Measurements from ENCODE around the gene CNEP1R1. TPM values are rescaled to one million over a fixed set of nuclear protein-coding genes. Genes with fewer than 3 reads are reported as not detected.

Gene CNEP1R1
- total RNA-seq, 1 experiment from 2014 or later: 12.2 TPM

DNA sequence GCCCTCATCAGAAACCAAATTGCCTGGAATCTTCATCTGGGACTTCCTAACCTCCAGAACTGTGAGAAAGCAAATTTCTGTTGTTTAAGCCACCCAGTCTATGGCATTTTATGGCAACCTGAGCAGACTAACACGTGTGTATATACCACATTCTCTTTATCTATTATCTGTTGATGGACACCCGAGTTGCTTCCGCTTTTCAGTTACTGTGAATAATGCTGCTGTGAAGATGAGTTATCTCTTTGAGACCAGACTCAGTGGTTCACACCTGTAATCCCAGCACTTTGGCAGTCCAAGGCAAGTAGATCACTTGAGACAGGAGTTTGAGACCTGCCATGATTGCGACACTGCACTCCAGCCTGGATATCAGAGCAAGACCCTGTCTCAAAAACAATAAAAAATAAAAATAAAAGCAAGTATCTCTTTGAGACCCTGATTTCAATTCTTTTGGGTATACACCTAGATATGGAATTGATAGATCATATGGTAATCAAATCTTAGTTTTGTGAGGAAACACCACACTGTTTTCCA is 27.2 kb upstream of the CNEP1R1 start:
- Histone ChIP-seq H3K36me3 (ENCODE audit: low read depth) (no peaks in the 10 kb centered on the region), H3K27ac (no peak overlapping the region), H4K20me1 (ENCODE audit: insufficient read depth) (no peaks in the 10 kb centered on the region), H3K4me2 (no peak overlapping the region), H3K27me3 (ENCODE audit: insufficient read depth, low read depth) (peaks cover 44% of the 10 kb centered on the region), H3K9me3 (ENCODE audit: insufficient read depth, low read depth) (no peaks in the 10 kb centered on the region), H2AFZ (no peak overlapping the region), H3F3A (ENCODE audit: insufficient read depth, low read depth) (no peaks in the 10 kb centered on the region), H3K9me2 (ENCODE audit: insufficient read depth) (no peaks in the 10 kb centered on the region), H3K79me2 (ENCODE audit: low read depth) (no peaks in the 10 kb centered on the region), H3K4me1 (replicated peaks; ENCODE audit: insufficient read depth) (no peaks in the 10 kb centered on the region), H3K4me3 (no peak overlapping the region)
- ChIA-PET CTCF (no interaction called here), POLR2A (ENCODE audit: unreplicated experiment) (no interaction called here)
- no peak for DNase-seq
- BruUV-seq (replicated peaks): no TSS peak
- TF ChIP-seq EZH2 (IDR thresholded peaks at IDR 0.05; ENCODE audit: low read depth): no peak
- TF ChIP-seq, protein P1, sequence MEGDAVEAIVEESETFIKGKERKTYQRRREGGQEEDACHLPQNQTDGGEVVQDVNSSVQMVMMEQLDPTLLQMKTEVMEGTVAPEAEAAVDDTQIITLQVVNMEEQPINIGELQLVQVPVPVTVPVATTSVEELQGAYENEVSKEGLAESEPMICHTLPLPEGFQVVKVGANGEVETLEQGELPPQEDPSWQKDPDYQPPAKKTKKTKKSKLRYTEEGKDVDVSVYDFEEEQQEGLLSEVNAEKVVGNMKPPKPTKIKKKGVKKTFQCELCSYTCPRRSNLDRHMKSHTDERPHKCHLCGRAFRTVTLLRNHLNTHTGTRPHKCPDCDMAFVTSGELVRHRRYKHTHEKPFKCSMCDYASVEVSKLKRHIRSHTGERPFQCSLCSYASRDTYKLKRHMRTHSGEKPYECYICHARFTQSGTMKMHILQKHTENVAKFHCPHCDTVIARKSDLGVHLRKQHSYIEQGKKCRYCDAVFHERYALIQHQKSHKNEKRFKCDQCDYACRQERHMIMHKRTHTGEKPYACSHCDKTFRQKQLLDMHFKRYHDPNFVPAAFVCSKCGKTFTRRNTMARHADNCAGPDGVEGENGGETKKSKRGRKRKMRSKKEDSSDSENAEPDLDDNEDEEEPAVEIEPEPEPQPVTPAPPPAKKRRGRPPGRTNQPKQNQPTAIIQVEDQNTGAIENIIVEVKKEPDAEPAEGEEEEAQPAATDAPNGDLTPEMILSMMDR (conservative IDR thresholded peaks at IDR 0.05): no peak
- intact Hi-C loops (cut with micrococcal nuclease; ENCODE audit: unreplicated experiment): no loop called here

- ChIA-PET POLR2A (ENCODE audit: unreplicated experiment) (no interaction called here), CTCF (no interaction called here)
- Histone ChIP-seq H3K9me2 (ENCODE audit: insufficient read depth) (no peaks in the 10 kb centered on the region), H3K27ac (no peak overlapping the region), H3K36me3 (ENCODE audit: low read depth) (no peaks in the 10 kb centered on the region), H3K4me2 (no peak overlapping the region), H3K9me3 (ENCODE audit: insufficient read depth, low read depth) (no peaks in the 10 kb centered on the region), H3K27me3 (ENCODE audit: insufficient read depth, low read depth) (peaks cover 35% of the 10 kb centered on the region), H3K4me3 (no peak overlapping the region), H4K20me1 (ENCODE audit: insufficient read depth) (no peaks in the 10 kb centered on the region), H3K79me2 (ENCODE audit: low read depth) (no peaks in the 10 kb centered on the region), H2AFZ (no peak overlapping the region), H3F3A (ENCODE audit: insufficient read depth, low read depth) (no peaks in the 10 kb centered on the region), H3K4me1 (replicated peaks; ENCODE audit: insufficient read depth) (no peaks in the 10 kb centered on the region)
- no peak for TF ChIP-seq EZH2 (IDR thresholded peaks at IDR 0.05; ENCODE audit: low read depth)
- TF ChIP-seq, protein P1 (conservative IDR thresholded peaks at IDR 0.05): no peak
- intact Hi-C loops (cut with micrococcal nuclease; ENCODE audit: unreplicated experiment): no loop called here
- no peak for DNase-seq
- BruUV-seq (replicated peaks): no TSS peak
Observed at GRCh38 chr16:49998991-49999390, 26.0 kb upstream of the CNEP1R1 start.

- Histone ChIP-seq H3K4me3 (no peak overlapping the region), H4K20me1 (ENCODE audit: insufficient read depth) (no peaks in the 10 kb centered on the region), H3K4me1 (replicated peaks; ENCODE audit: insufficient read depth) (no peaks in the 10 kb centered on the region), H3F3A (ENCODE audit: insufficient read depth, low read depth) (no peaks in the 10 kb centered on the region), H3K27ac (no peak overlapping the region), H3K9me3 (ENCODE audit: insufficient read depth, low read depth) (no peaks in the 10 kb centered on the region; the same call in 1 of the 2 replicates), H3K79me2 (ENCODE audit: low read depth) (no peaks in the 10 kb centered on the region), H2AFZ (no peak overlapping the region), H3K9me2 (ENCODE audit: insufficient read depth) (no peaks in the 10 kb centered on the region), H3K36me3 (ENCODE audit: low read depth) (no peaks in the 10 kb centered on the region), H3K27me3 (ENCODE audit: insufficient read depth, low read depth) (peaks cover 45% of the 10 kb centered on the region), H3K4me2 (no peak overlapping the region)
- no peak for DNase-seq
- POLR2A ChIA-PET (ENCODE audit: unreplicated experiment): no interaction called here
- TF ChIP-seq EZH2 (IDR thresholded peaks at IDR 0.05; ENCODE audit: low read depth): no peak
- TF ChIP-seq, protein P1 (conservative IDR thresholded peaks at IDR 0.05): no peak
- CTCF ChIA-PET: no interaction called here
- intact Hi-C loops (cut with micrococcal nuclease; ENCODE audit: unreplicated experiment): no loop called here
- no TSS peak for BruUV-seq (replicated peaks)
Observed at GRCh38 chr16:50001144-50001543, 23.9 kb upstream of the CNEP1R1 start.
